Vagina (tissue), 2 donors: Measurements from ENCODE around the gene ADAM22. TPM values are rescaled to one million over a fixed set of nuclear protein-coding genes. Genes with fewer than 3 reads are reported as not detected.
"Not testable (repeated sequence)": the region's sequence is repeated elsewhere in the genome, so short reads cannot be mapped to it uniquely, and the experiment has no call there.

Experiments
- DNase-seq, 2 donors: peaks; one replicate each; pipeline ENCODE4 v3.0.0-alpha.2; 2017; ENCODE audit errors: extremely low spot score in 2 of 2
- H3K27ac ChIP-seq: fragments of 200-600 bp; sonication (generic); one replicate; pipeline ENCODE4 v1.5.1; 2019
- H3K27me3 ChIP-seq: fragments of 200-600 bp; sonication (generic); one replicate; pipeline ENCODE4 v1.5.1; 2019
- H3K36me3 ChIP-seq, 2 donors: fragments of 200-600 bp; sonication (generic); one replicate each; pipeline ENCODE4 v1.5.1; 2017 to 2019
- H3K4me1 ChIP-seq: fragments of 200-600 bp; sonication (generic); one replicate; pipeline ENCODE4 v1.5.1; 2019
- H3K4me3 ChIP-seq, 2 donors: fragments of 200-600 bp; sonication (generic); 1 replicate in 1 of 2; 2 replicates in 1 of 2; pipeline ENCODE4 v1.5.1; 2016 to 2019
- H3K9me3 ChIP-seq: fragments of 200-600 bp; sonication (generic); one replicate; pipeline ENCODE4 v1.5.1; 2019
- CTCF ChIP-seq, 3 experiments: fragments of 450-650 bp in 2 of 3; fragments of 200-600 bp in 1 of 3; sonication (generic) in 1 of 3; IDR thresholded peaks; one replicate each; pipeline ENCODE4 v1.5.1; 2017 to 2019; ENCODE audit warnings: antibody characterized with exemption in 3 of 3, mild to moderate bottlenecking in 2 of 3, moderate library complexity in 2 of 3
- POLR2A ChIP-seq, 2 donors: fragments of 450-650 bp; IDR thresholded peaks; one replicate each; pipeline ENCODE4 v1.6.1; 2017; ENCODE audit warnings: antibody characterized with exemption in 2 of 2, mild to moderate bottlenecking in 2 of 2, moderate library complexity in 2 of 2
- POLR2AphosphoS5 ChIP-seq, 2 donors: sonication (generic); formaldehyde crosslinking; IDR thresholded peaks; one replicate each; pipeline ENCODE4 v1.9.0; 2017; ENCODE audit warnings: antibody characterized with exemption in 2 of 2, mild to moderate bottlenecking in 2 of 2, low read depth in 1 of 2; ENCODE audit not compliant: insufficient read depth in 1 of 2
- intact Hi-C: fragments of 100-400 bp; cut with DNase I; formaldehyde crosslinking; loops from one replicate; pipeline ENCODE4 v1.15.1; 2023
- total RNA-seq: library from RNA; depleted of rRNA; stranded (reverse); fragments of >200 nt; gene quantifications from one replicate; pipeline ENCODE4 v1.2.3, GENCODE V29; 2016

The ADAM22 gene
- total RNA-seq, 1 donor from 2014 or later = 6.1 TPM

GRCh38 chr7:87899255-87899654 lies 34.8 kb upstream of the ADAM22 start:
- intact Hi-C loops = no loop called here
- TF ChIP-seq CTCF (IDR thresholded peaks at IDR 0.05) = no peak
- no peak for TF ChIP-seq POLR2AphosphoS5 (IDR thresholded peaks at IDR 0.05; ENCODE audit: insufficient read depth in 1 of 2, low read depth in 1 of 2)
- no peak for TF ChIP-seq POLR2A (IDR thresholded peaks at IDR 0.05)
- Histone ChIP-seq H3K27ac (no peak overlapping the region), H3K9me3 (no peaks in the 10 kb centered on the region), H3K36me3 (peaks cover 0 to 13% of the 10 kb centered on the region in 2 donors), H3K27me3 (no peaks in the 10 kb centered on the region), H3K4me1 (no peaks in the 10 kb centered on the region), H3K4me3 (no peak overlapping the region)
- no peak for DNase-seq

- H3K4me1 ChIP-seq, H3K4me3 ChIP-seq, H3K27ac ChIP-seq, DNase-seq, H3K9me3 ChIP-seq, H3K36me3 ChIP-seq, intact Hi-C loops, H3K27me3 ChIP-seq: not testable (repeated sequence)
These were observed 26.7 kb upstream of the ADAM22 start for GRCh38 chr7:87907136-87907906.

- H3K9me3 ChIP-seq, H3K27me3 ChIP-seq, H3K4me3 ChIP-seq, H3K36me3 ChIP-seq, H3K4me1 ChIP-seq, H3K27ac ChIP-seq, DNase-seq, intact Hi-C loops: not testable (repeated sequence)
These were observed 25.2 kb upstream of the ADAM22 start for GRCh38 chr7:87908814-87909213.

GRCh38 chr7:87912121-87912520 lies 21.9 kb upstream of the ADAM22 start:
- intact Hi-C loops = no loop called here
- no peak for TF ChIP-seq CTCF (IDR thresholded peaks at IDR 0.05)
- no peak for TF ChIP-seq POLR2A (IDR thresholded peaks at IDR 0.05)
- TF ChIP-seq POLR2AphosphoS5 (IDR thresholded peaks at IDR 0.05; ENCODE audit: insufficient read depth in 1 of 2, low read depth in 1 of 2) = no peak

GRCh38 chr7:87918740-87919139 lies 15.3 kb upstream of the ADAM22 start:
- TF ChIP-seq POLR2A (IDR thresholded peaks at IDR 0.05) (no peak), POLR2AphosphoS5 (IDR thresholded peaks at IDR 0.05; ENCODE audit: insufficient read depth in 1 of 2, low read depth in 1 of 2) (no peak), CTCF (IDR thresholded peaks at IDR 0.05) (no peak)
- H3K27me3 ChIP-seq = no peaks in the 10 kb centered on the region
- no peaks in the 10 kb centered on the region for H3K4me1 ChIP-seq
- no peak overlapping the region for H3K27ac ChIP-seq
- no peak overlapping the region for H3K4me3 ChIP-seq
- H3K9me3 ChIP-seq = no peaks in the 10 kb centered on the region
- intact Hi-C loops = no loop called here
- no peaks in the 10 kb centered on the region for H3K36me3 ChIP-seq
- no peak for DNase-seq

More at GRCh38 chr7:87912121-87912520, 21.9 kb upstream of the ADAM22 start:
- H3K27me3 ChIP-seq = no peaks in the 10 kb centered on the region
- H3K4me1 ChIP-seq = no peaks in the 10 kb centered on the region
- no peak for DNase-seq
- H3K36me3 ChIP-seq = no peaks in the 10 kb centered on the region
- no peak overlapping the region for H3K4me3 ChIP-seq
- no peak overlapping the region for H3K27ac ChIP-seq
- no peaks in the 10 kb centered on the region for H3K9me3 ChIP-seq

- H3K4me3 ChIP-seq = no peak overlapping the region
- no peak overlapping the region for H3K27ac ChIP-seq
- no peaks in the 10 kb centered on the region for H3K4me1 ChIP-seq
- H3K9me3 ChIP-seq = no peaks in the 10 kb centered on the region
- H3K36me3 ChIP-seq = no peaks in the 10 kb centered on the region
- intact Hi-C loops = no loop called here
- no peak for DNase-seq
- TF ChIP-seq CTCF (IDR thresholded peaks at IDR 0.05) (no peak), POLR2A (IDR thresholded peaks at IDR 0.05) (no peak), POLR2AphosphoS5 (IDR thresholded peaks at IDR 0.05; ENCODE audit: insufficient read depth in 1 of 2, low read depth in 1 of 2) (no peak)
- H3K27me3 ChIP-seq = no peaks in the 10 kb centered on the region
These were observed 14.2 kb upstream of the ADAM22 start for GRCh38 chr7:87919875-87920274.
